ENCODE measurements around the gene MAP7. TPM values are rescaled to one million over a fixed set of nuclear protein-coding genes. Genes with fewer than 3 reads are reported as not detected.

Gene MAP7
- total RNA-seq, 4 donors from 2014 or later: 0.84 to 1.5 (median 1.4) TPM

DNA sequence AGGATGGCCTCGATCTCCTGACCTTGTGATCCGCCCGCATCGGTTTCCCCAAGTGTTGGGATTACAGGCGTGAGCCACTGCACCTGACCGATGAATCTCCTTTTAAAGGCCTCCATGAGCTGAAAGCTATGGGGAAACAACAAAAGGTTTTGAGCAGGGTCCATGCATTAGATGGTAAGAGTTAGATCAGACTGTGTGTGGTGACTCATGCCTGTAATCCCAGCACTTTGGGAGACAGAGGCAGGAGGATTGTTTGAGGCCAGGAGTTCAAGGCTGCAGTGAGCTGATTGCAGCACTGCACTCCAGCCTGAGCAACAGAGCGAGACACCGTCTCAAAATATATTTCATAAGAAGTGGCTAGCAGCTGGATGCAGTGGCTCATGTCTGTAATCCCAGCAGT, 219.6 kb downstream of the MAP7 start:
- DNase-seq (ENCODE audit: low spot score in 2 of 2): no peak
- H3K27ac ChIP-seq: no peak overlapping the region
- no peaks in the 10 kb centered on the region for H3K27me3 ChIP-seq
- H3K4me3 ChIP-seq: no peak overlapping the region
- H3K4me1 ChIP-seq: no peaks in the 10 kb centered on the region
- no peaks in the 10 kb centered on the region for H3K36me3 ChIP-seq
- TF ChIP-seq, protein P1, sequence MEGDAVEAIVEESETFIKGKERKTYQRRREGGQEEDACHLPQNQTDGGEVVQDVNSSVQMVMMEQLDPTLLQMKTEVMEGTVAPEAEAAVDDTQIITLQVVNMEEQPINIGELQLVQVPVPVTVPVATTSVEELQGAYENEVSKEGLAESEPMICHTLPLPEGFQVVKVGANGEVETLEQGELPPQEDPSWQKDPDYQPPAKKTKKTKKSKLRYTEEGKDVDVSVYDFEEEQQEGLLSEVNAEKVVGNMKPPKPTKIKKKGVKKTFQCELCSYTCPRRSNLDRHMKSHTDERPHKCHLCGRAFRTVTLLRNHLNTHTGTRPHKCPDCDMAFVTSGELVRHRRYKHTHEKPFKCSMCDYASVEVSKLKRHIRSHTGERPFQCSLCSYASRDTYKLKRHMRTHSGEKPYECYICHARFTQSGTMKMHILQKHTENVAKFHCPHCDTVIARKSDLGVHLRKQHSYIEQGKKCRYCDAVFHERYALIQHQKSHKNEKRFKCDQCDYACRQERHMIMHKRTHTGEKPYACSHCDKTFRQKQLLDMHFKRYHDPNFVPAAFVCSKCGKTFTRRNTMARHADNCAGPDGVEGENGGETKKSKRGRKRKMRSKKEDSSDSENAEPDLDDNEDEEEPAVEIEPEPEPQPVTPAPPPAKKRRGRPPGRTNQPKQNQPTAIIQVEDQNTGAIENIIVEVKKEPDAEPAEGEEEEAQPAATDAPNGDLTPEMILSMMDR (IDR thresholded peaks at IDR 0.05): no peak
- no peak for TF ChIP-seq EP300 (IDR thresholded peaks at IDR 0.05)
- no peak for TF ChIP-seq POLR2A (IDR thresholded peaks at IDR 0.05)
- H3K9me3 ChIP-seq: no peaks in the 10 kb centered on the region
- 95 to 98% methylated on average over 8 of the region's 8 CpGs for WGBS, 2 donors

DNA sequence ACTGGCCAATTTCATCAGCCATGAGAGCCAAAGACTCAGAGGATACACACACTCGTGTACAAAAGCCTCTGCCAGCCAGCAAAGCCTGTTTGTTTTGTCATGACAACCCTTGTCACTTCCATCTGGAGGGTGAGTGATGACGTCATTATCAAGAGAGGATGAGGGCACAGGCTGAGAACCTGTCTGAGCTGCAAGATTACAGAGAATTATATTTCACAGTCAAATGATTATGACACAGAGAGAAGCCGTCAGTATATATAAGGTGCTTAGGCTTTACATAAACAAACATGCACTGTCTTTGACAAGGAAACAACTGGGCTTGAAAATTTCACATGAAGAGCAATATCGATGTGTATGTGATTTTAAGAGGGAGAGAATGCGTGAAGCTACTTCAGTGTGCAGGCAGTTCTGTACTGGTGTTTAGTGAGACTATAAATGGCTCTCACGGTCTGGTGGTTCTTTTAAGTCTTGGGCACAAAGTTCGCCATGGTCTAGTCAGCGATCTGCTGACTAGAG, 224.1 kb downstream of the MAP7 start:
- Histone ChIP-seq H3K27me3 (no peaks in the 10 kb centered on the region), H3K36me3 (no peaks in the 10 kb centered on the region), H3K27ac (no peak overlapping the region), H3K4me3 (no peak overlapping the region), H3K4me1 (peaks cover 0 to 11% (median 0%) of the 10 kb centered on the region in 4 donors), H3K9me3 (no peaks in the 10 kb centered on the region)
- no peak for TF ChIP-seq EP300 (IDR thresholded peaks at IDR 0.05)
- no peak for TF ChIP-seq POLR2A (IDR thresholded peaks at IDR 0.05)
- TF ChIP-seq, protein P1 (IDR thresholded peaks at IDR 0.05): no peak
- no peak for DNase-seq (ENCODE audit: low spot score in 2 of 2)
- WGBS, 2 donors: 72 to 75% methylated on average over 8 of the region's 8 CpGs

GRCh38 chr6:136324686-136325380, 225.4 kb downstream of the MAP7 start:
- no peaks in the 10 kb centered on the region for H3K36me3 ChIP-seq
- 65 to 69% methylated on average over 10 of the region's 10 CpGs for whole genome bisulfite sequencing, 2 donors
- no peaks in the 10 kb centered on the region for H3K9me3 ChIP-seq
- H3K27ac ChIP-seq: no peak overlapping the region
- DNase-seq (ENCODE audit: low spot score in 2 of 2): no peak
- TF ChIP-seq EP300 (IDR thresholded peaks at IDR 0.05) (no peak), POLR2A (IDR thresholded peaks at IDR 0.05) (no peak)
- TF ChIP-seq, protein P1 (IDR thresholded peaks at IDR 0.05): no peak
- H3K27me3 ChIP-seq: no peaks in the 10 kb centered on the region
- peaks cover 0 to 11% (median 0%) of the 10 kb centered on the region in 4 donors for H3K4me1 ChIP-seq
- H3K4me3 ChIP-seq: no peak overlapping the region

- DNase-seq (ENCODE audit: low spot score in 2 of 2): no peak
- H3K4me3 ChIP-seq: no peak overlapping the region
- no peaks in the 10 kb centered on the region for H3K27me3 ChIP-seq
- no peaks in the 10 kb centered on the region for H3K9me3 ChIP-seq
- TF ChIP-seq, protein P1 (IDR thresholded peaks at IDR 0.05): no peak
- TF ChIP-seq POLR2A (IDR thresholded peaks at IDR 0.05) (no peak), EP300 (IDR thresholded peaks at IDR 0.05) (no peak)
- H3K4me1 ChIP-seq: peaks cover 0 to 11% (median 0%) of the 10 kb centered on the region in 4 donors
- no peak overlapping the region for H3K27ac ChIP-seq
- H3K36me3 ChIP-seq: no peaks in the 10 kb centered on the region
- 76 to 78% methylated on average over 10 of the region's 10 CpGs for WGBS, 2 donors
Measured at GRCh38 chr6:136323431-136324112, 226.7 kb downstream of the MAP7 start.

- TF ChIP-seq, protein P1 (IDR thresholded peaks at IDR 0.05): no peak
- TF ChIP-seq EP300 (IDR thresholded peaks at IDR 0.05) (no peak), POLR2A (IDR thresholded peaks at IDR 0.05) (no peak)
- H3K36me3 ChIP-seq: no peaks in the 10 kb centered on the region
- H3K9me3 ChIP-seq: no peaks in the 10 kb centered on the region
- no peak overlapping the region for H3K4me3 ChIP-seq
- no peak for DNase-seq (ENCODE audit: low spot score in 2 of 2)
- peaks cover 0 to 3% (median 0%) of the 10 kb centered on the region in 4 donors for H3K4me1 ChIP-seq
- no peaks in the 10 kb centered on the region for H3K27me3 ChIP-seq
- no peak overlapping the region for H3K27ac ChIP-seq
Measured at GRCh38 chr6:136319732-136320131, 230.5 kb downstream of the MAP7 start.
